ENCODE data around the gene NSUN5.

NSUN5 gene

DNA sequence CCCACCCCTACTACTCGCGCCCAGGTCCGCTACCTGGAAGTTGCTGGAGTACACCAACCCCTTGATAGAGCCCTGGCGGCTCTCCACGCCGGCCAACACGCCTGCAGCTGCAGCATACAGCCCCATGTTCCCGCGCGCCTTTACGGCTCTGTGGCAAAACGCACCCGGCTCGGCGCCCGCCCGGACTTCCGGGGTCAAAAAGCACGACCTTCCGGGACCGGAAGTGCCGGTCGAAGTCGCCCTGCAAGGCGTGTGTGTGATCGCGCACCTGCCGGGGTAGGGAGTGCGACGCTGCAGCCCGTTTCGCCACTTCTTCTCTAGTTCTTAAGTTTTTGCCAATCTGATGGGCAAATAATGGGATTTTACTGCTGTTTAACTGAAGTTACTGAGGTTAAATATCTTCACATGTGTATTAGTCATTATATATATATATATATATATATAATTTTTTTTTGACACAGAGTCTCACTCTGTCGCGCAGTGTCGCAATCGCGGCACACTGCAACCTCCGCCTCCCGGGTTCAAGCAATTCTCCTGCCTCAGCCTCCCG is at the start of gene NSUN5:
TSS of gene NSUN5 (minus strand) at position 162 of the 550 bp plus-strand sequence. CDS start at position 126, 36 bp downstream.
- H3K36me3 Mint-ChIP-seq: peaks cover 19% of the 10 kb centered on the region
- no peaks in the 10 kb centered on the region for H3K9me3 Mint-ChIP-seq
- peak within 1 kb of the TSS; percentile 99 for H3K4me3 Mint-ChIP-seq
- peak within 1 kb of the TSS; percentile 91 for H3K27ac Mint-ChIP-seq
- DNase-seq (ENCODE audit: low spot score in 2 of 2): peak; percentile 78 to 88
- H3K27me3 Mint-ChIP-seq: no peaks in the 10 kb centered on the region
- ATAC-seq (ENCODE audit: low read depth): peak; percentile 97
- peaks cover 23% of the 10 kb centered on the region for H3K4me1 Mint-ChIP-seq

DNA sequence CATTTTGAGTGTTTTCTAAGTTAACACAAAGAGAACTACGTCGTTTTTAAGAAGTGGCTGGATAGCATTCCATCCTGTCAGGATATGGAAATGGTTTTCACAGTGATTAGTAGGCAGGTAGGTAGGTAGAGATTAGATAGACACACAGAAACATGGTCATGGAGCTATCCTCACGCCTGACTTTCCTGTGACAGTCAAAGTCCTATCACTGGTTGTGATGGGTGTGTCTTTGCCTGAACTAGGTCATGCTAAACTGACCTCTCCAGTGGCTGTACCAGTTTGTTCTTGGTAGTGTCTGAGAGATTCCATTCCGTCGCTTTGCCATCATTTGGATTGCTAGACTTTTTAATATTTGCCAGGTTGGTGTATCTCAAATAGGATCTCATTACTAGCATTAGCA is 47.5 kb upstream of the NSUN5 start:
- no peak for DNase-seq (ENCODE audit: low spot score in 2 of 2)
- ATAC-seq (ENCODE audit: low read depth): no peak
- Mint-ChIP-seq H3K27ac (no peak overlapping the region), H3K27me3 (peaks cover 10% of the 10 kb centered on the region), H3K36me3 (peaks cover 3% of the 10 kb centered on the region), H3K9me3 (peaks cover 5% of the 10 kb centered on the region), H3K4me1 (peaks cover 5% of the 10 kb centered on the region), H3K4me3 (no peak overlapping the region)

GRCh38 chr7:73354821-73355220 is 46.2 kb upstream of the NSUN5 start:
- H3K36me3 Mint-ChIP-seq: peaks cover 3% of the 10 kb centered on the region
- H3K4me3 Mint-ChIP-seq: no peak overlapping the region
- peaks cover 5% of the 10 kb centered on the region for H3K4me1 Mint-ChIP-seq
- H3K9me3 Mint-ChIP-seq: peaks cover 5% of the 10 kb centered on the region
- ATAC-seq (ENCODE audit: low read depth): no peak
- DNase-seq (ENCODE audit: low spot score in 2 of 2): no peak
- no peak overlapping the region for H3K27ac Mint-ChIP-seq
- peaks cover 6% of the 10 kb centered on the region for H3K27me3 Mint-ChIP-seq

- H3K4me3 Mint-ChIP-seq: no peak overlapping the region
- H3K9me3 Mint-ChIP-seq: peaks cover 5% of the 10 kb centered on the region
- ATAC-seq (ENCODE audit: low read depth): no peak
- no peak for DNase-seq (ENCODE audit: low spot score in 2 of 2)
- H3K27ac Mint-ChIP-seq: no peak overlapping the region
- H3K36me3 Mint-ChIP-seq: peaks cover 3% of the 10 kb centered on the region
- peaks cover under 1% of the 10 kb centered on the region for H3K4me1 Mint-ChIP-seq
- peaks cover 1% of the 10 kb centered on the region for H3K27me3 Mint-ChIP-seq
Measured at GRCh38 chr7:73354196-73354595, 45.6 kb upstream of the NSUN5 start.

DNA sequence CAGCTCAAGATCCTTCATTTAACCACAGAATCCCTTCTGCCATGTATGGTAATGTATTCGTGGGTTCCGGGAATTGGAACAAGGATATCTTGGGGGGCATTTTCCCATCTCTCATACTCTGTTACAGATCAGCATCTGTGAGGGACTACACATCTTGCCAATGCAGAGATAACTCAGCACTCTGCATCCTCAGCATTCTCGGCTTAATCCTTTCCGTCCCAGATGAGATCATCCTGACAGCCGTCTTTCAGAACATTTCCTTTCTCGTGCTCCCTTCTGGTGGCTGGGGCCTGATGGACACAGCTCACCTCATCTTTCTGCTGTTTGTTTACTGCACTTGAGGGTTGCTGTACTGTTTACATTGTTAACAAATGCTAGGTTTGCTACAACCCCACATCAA is 44.6 kb upstream of the NSUN5 start:
- H3K27ac Mint-ChIP-seq: no peak overlapping the region
- H3K27me3 Mint-ChIP-seq: peaks cover 1% of the 10 kb centered on the region
- H3K36me3 Mint-ChIP-seq: peaks cover 3% of the 10 kb centered on the region
- ATAC-seq (ENCODE audit: low read depth): no peak
- H3K4me1 Mint-ChIP-seq: no peaks in the 10 kb centered on the region
- H3K4me3 Mint-ChIP-seq: no peak overlapping the region
- peaks cover 5% of the 10 kb centered on the region for H3K9me3 Mint-ChIP-seq
- no peak for DNase-seq (ENCODE audit: low spot score in 2 of 2)

GRCh38 chr7:73352784-73353183 is 44.2 kb upstream of the NSUN5 start:
- H3K4me3 Mint-ChIP-seq: no peak overlapping the region
- ATAC-seq (ENCODE audit: low read depth) (no peak), DNase-seq (ENCODE audit: low spot score in 2 of 2) (no peak)
- peaks cover 5% of the 10 kb centered on the region for H3K9me3 Mint-ChIP-seq
- H3K4me1 Mint-ChIP-seq: no peaks in the 10 kb centered on the region
- H3K27ac Mint-ChIP-seq: no peak overlapping the region
- peaks cover 2% of the 10 kb centered on the region for H3K27me3 Mint-ChIP-seq
- peaks cover 3% of the 10 kb centered on the region for H3K36me3 Mint-ChIP-seq

DNA sequence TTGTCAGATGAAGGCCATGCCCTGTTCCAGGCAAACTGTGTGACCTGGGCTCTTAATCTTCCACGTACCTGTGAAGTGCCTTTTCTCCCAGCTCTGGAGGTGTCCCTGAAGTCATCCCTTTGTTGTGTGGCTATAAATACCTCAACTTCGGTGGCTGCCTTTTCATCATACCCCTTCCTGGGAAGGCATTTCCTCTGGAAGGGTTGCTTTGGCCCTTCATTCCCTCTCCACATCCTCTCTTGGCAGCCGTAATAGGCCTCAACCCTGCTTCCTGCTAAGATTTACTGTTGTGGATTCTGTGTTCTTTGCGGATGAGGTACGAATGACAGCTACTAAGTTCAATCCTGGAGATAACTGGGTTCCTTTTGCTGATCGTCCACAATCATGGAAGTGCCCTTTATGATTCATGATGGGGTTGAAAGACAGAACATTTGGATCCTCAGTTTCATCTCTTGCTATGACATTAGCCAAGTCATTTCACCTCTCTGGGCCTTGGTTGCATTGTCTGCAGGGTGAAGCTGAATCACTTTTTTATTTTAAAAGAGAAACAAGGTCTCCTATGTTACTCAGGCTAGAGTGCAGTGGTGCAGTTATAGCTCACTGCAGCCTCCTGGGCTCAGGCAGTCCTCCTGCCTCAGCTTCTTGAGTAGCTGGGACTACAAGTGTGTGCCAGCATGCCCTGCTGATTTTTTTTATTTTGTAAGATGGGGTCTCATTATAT is 43.0 kb upstream of the NSUN5 start:
- no peak overlapping the region for H3K27ac Mint-ChIP-seq
- peaks cover 5% of the 10 kb centered on the region for H3K9me3 Mint-ChIP-seq
- DNase-seq (ENCODE audit: low spot score in 2 of 2) (no peak), ATAC-seq (ENCODE audit: low read depth) (no peak)
- no peak overlapping the region for H3K4me3 Mint-ChIP-seq
- no peaks in the 10 kb centered on the region for H3K4me1 Mint-ChIP-seq
- H3K27me3 Mint-ChIP-seq: peaks cover 2% of the 10 kb centered on the region
- H3K36me3 Mint-ChIP-seq: peaks cover 3% of the 10 kb centered on the region

GRCh38 chr7:73350306-73351068 is 41.9 kb upstream of the NSUN5 start:
- ATAC-seq (ENCODE audit: low read depth): no peak
- Mint-ChIP-seq H3K4me3 (no peak overlapping the region), H3K4me1 (no peaks in the 10 kb centered on the region), H3K27ac (no peak overlapping the region), H3K27me3 (peaks cover 2% of the 10 kb centered on the region), H3K9me3 (peaks cover 5% of the 10 kb centered on the region), H3K36me3 (peaks cover 3% of the 10 kb centered on the region)
- no peak for DNase-seq (ENCODE audit: low spot score in 2 of 2)

GRCh38 chr7:73349763-73350162 is 41.1 kb upstream of the NSUN5 start:
- ATAC-seq (ENCODE audit: low read depth): no peak
- no peaks in the 10 kb centered on the region for H3K4me1 Mint-ChIP-seq
- peaks cover 5% of the 10 kb centered on the region for H3K9me3 Mint-ChIP-seq
- peaks cover 3% of the 10 kb centered on the region for H3K36me3 Mint-ChIP-seq
- H3K27me3 Mint-ChIP-seq: peaks cover 2% of the 10 kb centered on the region
- no peak overlapping the region for H3K4me3 Mint-ChIP-seq
- DNase-seq (ENCODE audit: low spot score in 2 of 2): no peak
- H3K27ac Mint-ChIP-seq: no peak overlapping the region

DNA sequence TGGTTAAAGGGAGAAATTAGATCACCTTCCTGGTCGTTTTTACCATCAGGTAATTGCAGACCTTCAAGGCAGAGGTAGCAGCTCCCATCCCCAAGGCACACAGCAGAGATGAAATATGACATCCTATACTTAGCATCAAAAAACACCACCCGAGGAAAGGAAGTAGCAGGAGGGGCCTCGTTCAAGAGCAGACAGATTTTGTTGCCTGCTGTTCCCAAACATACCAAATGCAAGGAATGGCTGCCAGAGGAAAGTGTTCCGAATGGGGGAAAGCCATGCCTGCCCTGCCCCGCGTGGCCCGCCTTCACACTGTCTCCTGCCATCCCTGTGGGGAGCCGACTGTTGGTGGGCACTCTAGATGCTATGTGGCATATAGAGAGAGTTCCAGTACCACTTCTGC is 37.3 kb upstream of the NSUN5 start:
- Mint-ChIP-seq H3K27ac (no peak overlapping the region), H3K9me3 (no peaks in the 10 kb centered on the region), H3K4me3 (no peak overlapping the region), H3K36me3 (no peaks in the 10 kb centered on the region), H3K4me1 (no peaks in the 10 kb centered on the region), H3K27me3 (peaks cover 8% of the 10 kb centered on the region)
- ATAC-seq (ENCODE audit: low read depth) (no peak), DNase-seq (ENCODE audit: low spot score in 2 of 2) (no peak)

DNA sequence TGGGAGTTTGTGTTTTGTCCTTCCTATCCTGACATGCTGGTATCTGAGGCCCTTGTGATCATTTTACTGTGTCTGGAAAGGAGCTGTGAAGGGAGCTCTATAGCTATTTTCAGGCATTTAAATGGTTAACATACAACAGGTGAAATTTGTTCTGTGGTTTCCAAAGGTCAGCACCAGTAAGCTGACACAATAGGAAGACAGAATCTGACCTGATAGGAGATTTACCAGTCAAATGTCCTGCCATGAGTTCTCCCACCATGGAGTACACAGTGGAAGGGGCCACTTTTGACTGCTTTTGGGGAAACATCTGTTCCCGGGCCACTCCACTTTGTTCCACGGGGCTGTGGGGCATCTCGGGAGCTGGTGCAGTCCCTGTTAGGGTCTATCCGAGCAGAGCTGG is 36.9 kb upstream of the NSUN5 start:
- no peak overlapping the region for H3K4me3 Mint-ChIP-seq
- ATAC-seq (ENCODE audit: low read depth) (no peak), DNase-seq (ENCODE audit: low spot score in 2 of 2) (no peak)
- peaks cover 8% of the 10 kb centered on the region for H3K27me3 Mint-ChIP-seq
- no peaks in the 10 kb centered on the region for H3K9me3 Mint-ChIP-seq
- no peaks in the 10 kb centered on the region for H3K4me1 Mint-ChIP-seq
- H3K27ac Mint-ChIP-seq: no peak overlapping the region
- H3K36me3 Mint-ChIP-seq: no peaks in the 10 kb centered on the region

GRCh38 chr7:73343671-73344380 is 35.2 kb upstream of the NSUN5 start:
- Mint-ChIP-seq H3K4me1 (peaks cover 3% of the 10 kb centered on the region), H3K27me3 (peaks cover 8% of the 10 kb centered on the region), H3K4me3 (no peak overlapping the region), H3K27ac (no peak overlapping the region), H3K9me3 (no peaks in the 10 kb centered on the region), H3K36me3 (no peaks in the 10 kb centered on the region)
- no peak for DNase-seq (ENCODE audit: low spot score in 2 of 2)
- no peak for ATAC-seq (ENCODE audit: low read depth)

DNA sequence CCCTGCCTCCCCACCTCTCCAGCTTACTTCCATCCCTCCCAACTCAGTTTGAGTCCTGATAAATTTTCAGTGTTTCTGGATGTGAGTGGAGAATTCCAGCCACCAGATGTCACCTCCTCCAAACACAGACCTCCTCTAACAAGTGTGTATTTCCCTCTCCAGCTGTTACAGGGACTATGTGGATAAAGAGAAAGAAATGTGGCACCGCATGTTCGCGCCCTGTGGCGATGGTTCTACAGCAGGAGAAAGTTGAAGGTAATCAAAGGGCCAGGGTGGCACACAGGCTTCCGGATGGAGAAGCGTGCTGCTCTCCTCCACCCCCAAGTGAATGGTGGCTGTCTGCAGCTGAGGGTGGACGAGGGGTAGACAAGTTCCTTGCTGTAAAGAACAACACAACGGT is 34.0 kb upstream of the NSUN5 start:
- ATAC-seq (ENCODE audit: low read depth): no peak
- no peak for DNase-seq (ENCODE audit: low spot score in 2 of 2)
- Mint-ChIP-seq H3K9me3 (no peaks in the 10 kb centered on the region), H3K36me3 (no peaks in the 10 kb centered on the region), H3K27me3 (peaks cover 7% of the 10 kb centered on the region), H3K4me1 (peaks cover 6% of the 10 kb centered on the region), H3K4me3 (no peak overlapping the region), H3K27ac (no peak overlapping the region)

DNA sequence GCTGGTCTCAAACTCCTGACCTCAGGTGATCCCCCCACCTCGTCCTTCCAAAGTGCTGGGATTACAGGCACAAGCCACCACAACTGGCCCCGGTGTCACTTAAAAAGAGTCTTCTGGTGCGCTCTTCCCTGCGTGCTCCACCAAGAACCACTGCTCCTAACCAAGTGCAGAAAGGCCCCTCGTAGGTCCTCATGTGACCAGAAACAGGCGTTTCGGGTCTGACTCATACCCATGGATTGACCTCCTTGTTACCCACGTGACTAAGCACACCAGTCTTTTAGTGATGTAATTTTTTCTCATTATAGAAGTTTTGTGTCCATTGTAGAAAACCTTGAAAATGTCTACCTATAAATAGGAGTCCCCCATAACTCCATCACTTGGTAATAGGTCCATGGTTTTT is 33.3 kb upstream of the NSUN5 start:
- H3K36me3 Mint-ChIP-seq: no peaks in the 10 kb centered on the region
- no peaks in the 10 kb centered on the region for H3K9me3 Mint-ChIP-seq
- H3K27me3 Mint-ChIP-seq: peaks cover 7% of the 10 kb centered on the region
- no peak overlapping the region for H3K4me3 Mint-ChIP-seq
- peaks cover 6% of the 10 kb centered on the region for H3K4me1 Mint-ChIP-seq
- ATAC-seq (ENCODE audit: low read depth): no peak
- no peak for DNase-seq (ENCODE audit: low spot score in 2 of 2)
- H3K27ac Mint-ChIP-seq: no peak overlapping the region

Measured in memory B cell (primary cell).